D721Med (cell line): Measurements from ENCODE around the gene MRPL20.
"Not testable (repeated sequence)": the region's sequence is repeated elsewhere in the genome, so short reads cannot be mapped to it uniquely, and the experiment has no call there.

Experiments used
- DNase-seq: peaks from one replicate; pipeline ENCODE4 v3.0.0; 2011; ENCODE audit warnings: low spot score; ENCODE audit not compliant: insufficient read length
- FAIRE-seq: peaks from 2 replicates; lab custom pipeline; 2011; peaks lifted over from hg19 to GRCh38; lab: Jason Lieb, UNC
- TF ChIP-seq, protein P1 (sequence below): IDR thresholded peaks from 2 replicates; pipeline ENCODE4 v1.5.1; 2012; ENCODE audit warnings: mild to moderate bottlenecking, control low read depth; ENCODE audit not compliant: insufficient read depth; ENCODE audit errors: missing control alignments

The MRPL20 gene

GRCh38 chr1:1430992-1431844, 24.1 kb upstream of the MRPL20 start:
- TF ChIP-seq, protein P1, sequence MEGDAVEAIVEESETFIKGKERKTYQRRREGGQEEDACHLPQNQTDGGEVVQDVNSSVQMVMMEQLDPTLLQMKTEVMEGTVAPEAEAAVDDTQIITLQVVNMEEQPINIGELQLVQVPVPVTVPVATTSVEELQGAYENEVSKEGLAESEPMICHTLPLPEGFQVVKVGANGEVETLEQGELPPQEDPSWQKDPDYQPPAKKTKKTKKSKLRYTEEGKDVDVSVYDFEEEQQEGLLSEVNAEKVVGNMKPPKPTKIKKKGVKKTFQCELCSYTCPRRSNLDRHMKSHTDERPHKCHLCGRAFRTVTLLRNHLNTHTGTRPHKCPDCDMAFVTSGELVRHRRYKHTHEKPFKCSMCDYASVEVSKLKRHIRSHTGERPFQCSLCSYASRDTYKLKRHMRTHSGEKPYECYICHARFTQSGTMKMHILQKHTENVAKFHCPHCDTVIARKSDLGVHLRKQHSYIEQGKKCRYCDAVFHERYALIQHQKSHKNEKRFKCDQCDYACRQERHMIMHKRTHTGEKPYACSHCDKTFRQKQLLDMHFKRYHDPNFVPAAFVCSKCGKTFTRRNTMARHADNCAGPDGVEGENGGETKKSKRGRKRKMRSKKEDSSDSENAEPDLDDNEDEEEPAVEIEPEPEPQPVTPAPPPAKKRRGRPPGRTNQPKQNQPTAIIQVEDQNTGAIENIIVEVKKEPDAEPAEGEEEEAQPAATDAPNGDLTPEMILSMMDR, result no peak
- no peak for FAIRE-seq
- peak; percentile 7 for DNase-seq

DNA sequence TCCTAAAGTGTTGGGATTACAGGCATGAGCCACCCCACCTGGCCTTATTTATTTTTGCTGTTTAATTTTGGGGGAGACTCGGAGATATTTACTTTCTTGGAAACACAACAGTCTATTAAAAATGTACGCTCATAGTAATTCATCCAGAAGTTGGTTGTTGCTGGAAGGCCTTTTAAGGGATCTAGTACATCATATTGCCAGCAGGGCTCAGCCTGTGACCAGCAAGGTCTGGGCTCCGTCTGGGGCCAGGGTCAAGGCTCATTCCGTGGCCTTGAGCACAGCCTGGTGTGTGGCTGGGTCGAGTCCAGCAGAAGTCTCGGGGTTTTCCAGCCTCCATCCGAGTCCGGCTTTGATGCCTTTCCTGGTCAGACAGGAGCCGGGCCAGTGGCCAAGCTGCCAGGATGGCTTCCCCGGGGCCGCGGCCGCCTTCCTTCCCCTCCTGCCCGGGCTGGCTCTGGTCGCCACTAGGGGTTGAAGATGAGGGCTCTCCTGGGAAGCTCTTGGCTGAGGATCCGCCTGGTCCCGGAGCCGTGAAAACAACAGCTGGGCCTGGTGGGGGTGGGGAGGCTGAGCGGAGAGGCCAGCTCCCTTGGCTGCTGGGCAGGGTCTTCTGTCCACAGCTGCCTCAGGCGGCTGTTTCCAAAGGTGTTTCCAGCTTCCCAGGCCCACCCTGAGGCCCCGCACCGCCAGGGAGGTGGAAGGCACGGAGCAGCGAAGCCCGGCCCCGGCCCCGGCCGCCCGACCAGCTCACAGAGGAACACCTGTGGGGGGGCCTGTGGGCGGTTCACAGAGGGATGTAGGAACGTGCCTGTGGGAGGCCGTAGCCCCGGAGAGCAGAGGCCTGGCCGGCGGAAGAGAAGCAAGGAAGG, 23.3 kb upstream of the MRPL20 start:
- TF ChIP-seq, protein P1, result no peak
- DNase-seq, result peak; percentile 76
- no peak for FAIRE-seq

DNA sequence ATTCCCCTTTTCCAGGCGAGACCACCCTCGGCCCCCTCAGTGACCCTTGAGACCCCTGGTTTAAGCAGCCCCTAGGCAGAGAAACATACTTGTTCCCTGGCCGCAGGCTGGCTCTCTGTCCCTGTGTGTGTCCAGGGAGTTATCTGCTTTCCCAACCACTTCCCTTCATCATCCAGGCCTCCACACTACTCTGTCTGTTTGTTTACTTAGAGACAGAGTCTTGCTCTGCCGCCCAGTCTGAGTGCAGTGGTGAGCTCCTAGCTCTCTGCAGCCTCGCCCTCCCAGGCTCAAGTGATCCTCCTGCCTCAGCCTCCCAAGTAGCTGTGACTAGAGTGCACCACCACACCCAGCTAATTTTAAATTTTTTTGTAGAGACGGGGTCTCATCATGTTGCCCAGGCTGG, 22.6 kb upstream of the MRPL20 start:
- DNase-seq (no peak), FAIRE-seq (no peak)
- TF ChIP-seq, protein P1, result no peak

DNA sequence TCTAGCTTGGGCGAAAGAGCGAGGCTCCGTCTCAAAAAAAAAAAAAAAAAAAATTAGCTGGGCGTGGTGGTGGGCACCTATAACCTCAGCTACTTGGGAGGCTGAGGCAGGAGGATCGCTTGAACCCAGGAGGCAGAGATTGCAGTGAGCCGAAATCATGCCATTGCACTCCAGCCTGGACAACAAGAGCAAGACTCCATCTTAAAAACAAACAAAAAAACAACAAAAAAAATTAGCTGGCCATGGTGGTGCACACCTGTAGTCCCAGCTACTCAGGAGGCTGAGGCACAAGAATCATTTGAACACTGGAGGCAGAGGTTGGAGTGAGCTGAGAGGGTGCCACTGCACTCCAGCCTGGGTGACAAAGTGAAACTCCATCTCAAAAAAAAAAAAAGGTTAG, 21.9 kb upstream of the MRPL20 start:
- not testable (repeated sequence) for DNase-seq, FAIRE-seq

GRCh38 chr1:1428174-1428573, 21.1 kb upstream of the MRPL20 start:
- FAIRE-seq (no peak), DNase-seq (peak; percentile 2)
- TF ChIP-seq, protein P1, result no peak

- FAIRE-seq (no peak), DNase-seq (peak; percentile 10)
- TF ChIP-seq, protein P1, result no peak
Measured at GRCh38 chr1:1427820-1428148, 20.7 kb upstream of the MRPL20 start.

DNA sequence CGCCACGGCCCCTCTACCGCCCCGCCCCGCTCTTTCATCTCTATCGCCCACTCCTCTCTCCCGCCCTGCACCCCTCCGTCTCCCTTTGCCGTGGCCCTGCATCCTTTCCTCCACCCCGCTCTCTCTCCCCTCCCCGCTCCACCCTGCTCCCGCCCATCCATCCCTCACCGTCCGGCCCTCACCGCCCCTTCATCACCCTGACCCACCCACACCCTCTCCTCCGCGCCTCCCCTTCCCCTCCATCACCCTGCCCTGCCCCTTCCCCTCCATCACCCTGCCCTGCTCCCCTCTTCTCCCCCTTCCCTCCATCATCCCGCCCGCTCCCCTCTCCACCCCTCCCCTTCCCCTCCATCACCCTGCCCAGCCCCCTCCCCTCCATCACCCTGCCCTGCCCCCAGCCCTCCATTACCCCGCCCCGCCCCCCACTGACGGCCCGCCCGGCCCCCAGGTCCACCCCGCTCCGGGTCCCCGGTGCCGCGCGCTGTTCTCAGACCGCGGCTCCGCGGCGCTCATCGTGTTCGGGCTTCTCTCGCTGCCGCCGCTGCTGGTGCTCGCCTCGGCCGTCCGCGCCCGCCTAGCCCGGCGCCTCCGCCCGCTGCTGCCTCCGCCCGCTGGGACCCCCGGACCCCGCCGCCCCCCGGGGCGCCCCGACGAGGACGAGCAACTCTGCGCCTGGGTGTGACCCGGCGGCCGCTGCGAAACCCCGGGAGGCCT, 20.2 kb upstream of the MRPL20 start:
- TF ChIP-seq, protein P1, result no peak
- FAIRE-seq, result no peak
- DNase-seq, result peak; percentile 41
